Measurements from ENCODE around the gene CGNL1. TPM values are rescaled to one million over a fixed set of nuclear protein-coding genes. Genes with fewer than 3 reads are reported as not detected.

Gene CGNL1
- total RNA-seq, 1 donor: under 0.01 TPM

DNA sequence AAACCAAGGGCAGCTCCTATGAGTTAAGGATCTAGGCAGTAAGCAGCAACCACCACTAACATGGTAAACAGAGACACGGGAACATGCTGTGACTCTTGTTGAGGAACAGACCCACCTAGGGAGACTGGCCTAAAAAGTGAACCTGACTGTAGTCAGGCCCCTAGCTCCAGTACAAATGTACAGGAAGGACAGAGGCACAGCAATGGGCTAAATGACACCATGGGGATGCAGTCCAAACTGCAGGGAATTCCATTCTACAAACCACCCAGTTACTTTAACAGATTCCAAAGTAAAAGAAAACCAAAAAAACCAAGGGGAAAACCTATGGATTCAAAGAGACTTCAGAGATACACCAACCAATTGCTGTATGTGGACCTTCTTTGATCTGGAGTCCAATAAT is 28.2 kb upstream of the CGNL1 start:
- DNase-seq (ENCODE audit: low read depth in 2 of 3, low spot score in 2 of 3): no peak

DNA sequence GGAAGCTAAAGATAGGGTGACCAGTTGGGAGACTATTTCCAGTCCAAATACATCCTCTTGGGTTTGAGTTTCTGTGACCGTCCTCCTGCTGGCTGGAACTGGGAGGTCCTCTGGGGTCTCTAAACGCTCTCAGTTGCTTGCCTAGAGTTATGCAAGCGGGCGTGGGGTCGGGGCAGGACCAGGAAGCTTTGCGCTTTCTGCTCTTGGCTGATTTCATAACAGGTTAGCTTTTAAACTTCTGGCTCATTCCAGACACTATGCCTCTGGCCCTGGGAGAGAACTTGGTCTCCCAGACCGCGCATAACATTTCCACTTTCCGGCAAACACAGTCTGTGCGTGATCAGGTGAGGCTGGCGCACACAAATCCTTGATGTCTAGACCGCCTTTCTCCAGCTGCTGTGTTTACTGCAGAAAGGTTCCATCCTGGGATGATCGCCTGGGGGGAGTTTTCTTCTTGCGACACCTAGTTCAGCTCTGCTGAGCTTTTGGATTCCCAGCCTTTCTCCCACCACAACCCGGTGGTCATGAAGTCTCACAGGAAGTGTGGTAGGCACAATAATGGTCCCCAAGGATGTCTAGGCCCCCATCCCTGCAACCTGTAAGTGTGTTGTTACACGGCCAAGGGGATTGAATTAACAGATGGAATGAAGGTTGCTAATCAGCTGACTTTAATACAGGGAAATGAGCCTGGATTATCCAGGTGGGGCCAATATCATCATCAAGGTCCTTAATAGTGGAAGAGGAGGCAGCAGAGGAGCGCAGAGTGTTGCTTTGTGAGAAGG is 23.6 kb upstream of the CGNL1 start:
- no peak for DNase-seq (ENCODE audit: low read depth in 2 of 3, low spot score in 2 of 3)

DNA sequence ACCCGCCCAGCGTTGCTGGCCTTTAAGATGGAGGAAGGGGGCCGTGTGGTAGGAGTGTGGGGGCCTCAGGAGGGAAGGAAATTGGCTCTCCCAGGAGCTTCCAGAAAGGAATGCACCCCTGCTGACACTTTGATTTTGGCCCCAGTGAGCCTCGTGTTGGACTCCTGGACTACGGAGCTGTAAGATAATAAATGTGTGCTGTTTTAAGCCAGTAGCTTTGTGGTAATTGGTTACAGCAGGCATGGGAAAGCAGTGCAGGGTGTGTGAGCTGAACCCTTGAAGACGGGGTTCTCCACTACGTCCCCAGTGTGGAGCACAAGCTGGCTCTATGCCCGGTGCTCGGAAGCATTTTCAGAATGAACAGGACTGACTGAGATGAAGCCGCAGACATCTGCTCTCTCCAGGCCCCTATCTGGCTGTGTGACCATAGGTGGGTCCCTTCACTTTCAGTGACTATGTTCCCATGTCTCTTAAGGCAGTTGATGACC is 22.9 kb upstream of the CGNL1 start:
- DNase-seq (ENCODE audit: low read depth in 2 of 3, low spot score in 2 of 3): no peak

DNA sequence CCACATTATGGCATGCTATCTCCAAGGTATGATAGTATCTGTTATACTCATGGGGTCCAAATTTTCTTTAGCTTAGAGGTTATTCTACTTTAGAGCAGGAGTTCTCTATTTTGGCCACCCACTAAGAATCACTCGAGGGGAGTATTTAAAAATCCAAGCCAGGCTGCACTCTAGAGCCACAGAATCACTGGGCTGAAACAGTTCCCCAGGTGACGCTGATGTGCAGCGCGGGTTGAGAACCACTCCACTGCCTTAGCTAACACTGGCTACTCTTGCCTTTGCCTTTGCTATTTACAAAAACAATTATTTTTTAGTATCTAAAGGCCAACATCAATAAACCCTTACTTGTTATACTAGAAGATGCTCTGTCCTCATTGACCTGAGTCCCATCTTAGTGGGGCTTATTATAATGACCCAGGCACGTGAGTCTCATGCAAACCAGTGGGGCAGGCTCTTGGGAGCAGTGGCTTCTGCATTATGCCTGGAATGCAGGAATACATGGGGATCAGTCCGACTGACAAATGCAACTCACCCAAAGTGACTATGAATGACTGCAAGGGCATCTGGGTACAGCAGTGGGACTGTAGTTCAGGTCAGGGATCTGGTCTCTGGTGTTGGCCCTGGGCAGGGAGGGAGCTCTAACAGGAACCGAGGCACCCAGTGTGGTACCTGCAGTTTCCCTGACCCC is 21.7 kb upstream of the CGNL1 start:
- no peak for DNase-seq (ENCODE audit: low read depth in 2 of 3, low spot score in 2 of 3)

DNA sequence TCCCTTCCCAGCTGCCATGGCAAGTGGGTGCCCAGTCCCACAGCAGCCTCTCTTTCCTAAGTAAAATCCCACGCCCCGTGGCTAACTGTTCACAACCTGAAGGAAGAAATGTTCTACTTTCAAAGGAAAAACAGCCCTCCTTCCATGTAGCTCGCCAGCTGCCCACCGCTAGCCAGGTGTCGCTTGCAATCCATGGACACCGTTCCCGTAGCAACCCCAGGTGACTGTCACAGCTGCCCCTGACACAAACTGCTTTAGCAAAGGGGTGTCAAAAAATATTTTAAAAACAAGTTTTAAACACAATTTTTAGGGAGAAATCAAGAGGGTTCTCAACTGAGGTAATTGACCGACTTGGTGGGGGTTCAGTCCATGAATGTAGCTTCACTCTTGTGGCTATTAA is 21.0 kb upstream of the CGNL1 start:
- DNase-seq (ENCODE audit: low read depth in 2 of 3, low spot score in 2 of 3): no peak

DNA sequence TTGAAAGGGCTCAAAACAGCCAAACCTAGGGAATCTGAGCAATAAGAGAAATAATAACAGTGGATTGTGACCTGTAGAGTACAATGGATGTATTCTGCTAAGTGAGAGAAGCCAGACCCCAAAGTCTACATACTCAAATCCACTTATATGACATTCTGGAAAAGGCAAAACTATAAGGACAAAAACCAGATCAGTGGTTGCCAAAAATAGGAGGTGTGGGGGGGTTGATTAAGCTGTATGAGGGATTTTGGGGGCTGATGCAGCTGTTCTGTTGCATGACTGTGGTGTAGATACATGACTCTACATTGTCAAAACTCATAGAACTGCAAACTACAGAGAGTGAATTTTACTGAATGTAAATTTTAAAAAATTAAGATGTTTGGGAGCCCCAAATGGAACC is 20.1 kb upstream of the CGNL1 start:
- no peak for DNase-seq (ENCODE audit: low read depth in 2 of 3, low spot score in 2 of 3)

DNA sequence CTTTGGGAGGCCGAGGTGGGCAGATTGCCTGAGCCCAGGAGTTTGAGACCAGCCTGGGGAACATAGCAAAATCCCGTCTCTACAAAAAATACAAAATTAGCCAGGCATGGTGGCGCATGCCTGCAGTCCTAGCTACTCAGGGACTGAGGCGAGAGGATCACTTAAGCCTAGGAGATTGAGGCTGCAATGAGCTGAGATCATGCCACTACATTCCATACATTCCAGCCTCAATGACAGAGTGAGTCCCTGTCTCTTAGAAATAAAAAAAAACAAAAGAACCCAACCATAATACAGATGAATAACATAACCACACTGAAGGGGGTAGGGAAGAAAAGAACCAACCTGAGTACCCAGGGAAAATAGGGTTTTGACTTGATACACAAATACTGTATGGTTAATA is 19.7 kb upstream of the CGNL1 start:
- no peak for DNase-seq (ENCODE audit: low read depth in 2 of 3, low spot score in 2 of 3)

DNA sequence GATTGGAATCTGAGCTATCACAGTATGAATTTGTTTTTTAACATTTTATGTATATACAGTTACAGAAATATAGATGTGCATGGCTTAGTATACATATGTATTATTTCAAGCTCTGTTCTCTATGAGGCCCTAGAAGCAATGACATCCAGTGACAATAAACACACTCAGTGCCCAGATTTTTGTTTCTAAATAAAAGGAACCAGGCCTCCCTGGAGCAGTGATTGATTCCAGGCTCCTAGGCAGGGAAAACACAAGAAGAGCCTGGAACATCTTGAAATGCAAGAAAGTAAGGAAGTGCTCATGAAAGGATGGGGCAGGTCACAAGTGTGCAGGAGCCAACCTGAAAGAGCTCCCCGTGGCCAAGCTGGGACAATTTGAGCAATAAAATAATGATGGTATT is 18.5 kb upstream of the CGNL1 start:
- no peak for DNase-seq (ENCODE audit: low read depth in 2 of 3, low spot score in 2 of 3)

DNA sequence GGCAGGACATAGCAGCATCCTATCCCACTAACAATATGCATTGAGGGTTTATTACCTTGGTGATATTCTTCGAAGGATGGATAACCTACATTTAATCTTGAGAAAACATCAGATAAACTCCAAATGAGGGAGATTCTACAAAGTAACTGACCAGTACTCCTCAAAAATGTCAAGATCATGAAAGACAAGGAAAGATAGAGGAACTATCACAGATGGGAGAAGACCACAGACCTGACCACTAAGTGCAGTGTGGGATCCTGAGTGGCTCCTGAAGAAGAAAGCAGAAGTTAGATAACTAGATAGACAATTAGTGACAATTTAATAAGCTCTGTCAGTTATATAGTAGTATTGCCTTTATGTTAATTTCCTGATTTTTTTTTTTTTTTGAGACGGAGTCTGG is 17.7 kb upstream of the CGNL1 start:
- DNase-seq (ENCODE audit: low read depth in 2 of 3, low spot score in 2 of 3): peak in 1 of 3 donors; percentile 13

DNA sequence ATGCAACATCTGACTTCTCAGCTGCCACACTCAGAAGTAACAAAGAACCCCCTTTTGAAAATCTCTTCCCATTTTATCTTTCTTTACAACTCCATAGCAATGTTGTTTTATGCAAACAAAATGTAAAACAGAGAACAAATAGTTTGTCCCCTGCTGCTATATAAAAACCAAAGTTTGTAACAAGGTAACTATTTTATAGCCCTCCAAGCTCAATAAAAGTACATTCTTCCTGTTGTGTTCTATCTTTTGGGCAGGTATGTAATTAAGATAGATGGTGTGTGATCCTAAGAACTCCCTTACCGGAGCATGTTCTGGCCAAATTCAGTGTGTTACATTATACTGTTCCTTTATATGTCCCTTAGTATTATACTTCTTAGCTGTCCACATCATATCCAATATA is 12.6 kb upstream of the CGNL1 start:
- DNase-seq (ENCODE audit: low read depth in 2 of 3, low spot score in 2 of 3): no peak

DNA sequence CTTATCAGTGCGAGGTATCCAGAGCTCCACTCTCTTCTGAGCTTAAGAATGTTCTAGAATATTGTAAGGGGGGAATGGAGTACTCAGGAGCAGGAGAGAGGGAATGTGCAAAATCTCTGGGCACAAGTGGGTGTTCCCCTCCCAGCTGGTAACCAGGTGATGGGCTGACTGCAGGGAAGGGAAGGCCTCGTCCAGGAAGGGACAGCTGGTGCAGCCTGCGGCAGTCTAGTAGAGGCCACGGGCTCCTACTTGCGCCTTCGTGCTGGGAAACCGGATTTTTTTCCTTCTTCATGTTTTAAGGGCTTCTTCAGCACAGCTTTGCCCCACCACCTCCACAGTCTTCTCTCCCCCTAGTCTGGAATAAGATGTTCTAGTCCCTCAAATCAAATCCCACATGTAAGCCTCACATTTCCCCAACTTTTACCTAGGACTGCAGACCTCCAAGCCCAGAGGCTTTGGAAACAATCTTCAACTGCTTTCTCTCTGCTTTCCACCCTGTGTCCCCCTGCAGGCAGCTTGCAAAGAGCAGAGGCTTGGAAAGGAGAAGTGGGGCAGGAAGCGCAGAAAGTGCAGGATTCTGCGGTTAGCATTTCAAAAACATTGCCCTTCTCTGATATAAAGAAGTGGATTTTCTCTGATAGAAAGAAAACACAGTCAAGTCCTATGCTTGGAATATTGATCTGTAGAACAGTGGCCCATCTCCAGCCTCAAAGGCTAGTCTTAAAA is 11.9 kb upstream of the CGNL1 start:
- DNase-seq (ENCODE audit: low read depth in 2 of 3, low spot score in 2 of 3): peak in 2 of 3 donors; percentile 47 to 86

DNA sequence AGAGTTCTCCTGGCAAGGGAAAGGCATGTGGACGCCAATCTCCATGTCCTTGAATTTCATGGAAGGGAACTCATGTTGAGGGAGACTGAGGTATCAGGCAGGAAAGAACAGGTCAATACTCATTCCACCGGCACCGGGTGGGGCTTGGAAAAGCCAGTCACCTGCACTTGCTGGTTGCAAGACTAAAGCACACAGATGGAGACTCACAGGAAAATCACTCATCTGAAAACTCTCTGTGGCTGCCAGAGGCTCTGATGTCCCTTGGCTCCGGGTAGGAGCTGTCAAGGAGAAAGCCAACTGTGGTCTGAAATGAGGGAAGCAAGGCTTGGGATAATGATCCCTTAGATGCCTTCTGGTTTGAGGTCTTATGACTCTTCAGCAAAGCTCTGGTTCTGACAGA is 8.7 kb upstream of the CGNL1 start:
- DNase-seq (ENCODE audit: low read depth in 2 of 3, low spot score in 2 of 3): no peak

DNA sequence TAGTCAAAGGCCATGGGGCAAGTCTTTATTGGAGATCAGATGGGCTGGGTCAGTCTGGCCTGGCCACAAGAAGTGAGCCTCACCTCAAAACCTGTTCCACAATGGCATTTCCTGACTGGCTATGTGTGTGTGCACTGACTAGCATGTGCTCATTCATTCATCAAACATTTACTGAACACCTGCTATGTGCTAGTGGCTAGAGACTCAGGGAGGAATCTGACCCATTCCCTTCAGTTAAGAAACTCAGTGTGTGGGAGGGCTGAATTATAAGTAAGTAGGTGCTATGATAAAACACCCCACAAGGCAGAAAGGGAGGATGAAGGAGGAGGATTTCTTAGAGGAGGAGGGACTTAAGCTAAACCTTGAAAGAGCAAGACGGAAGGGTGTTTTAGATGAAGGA is 5.4 kb upstream of the CGNL1 start:
- DNase-seq (ENCODE audit: low read depth in 2 of 3, low spot score in 2 of 3): no peak

DNA sequence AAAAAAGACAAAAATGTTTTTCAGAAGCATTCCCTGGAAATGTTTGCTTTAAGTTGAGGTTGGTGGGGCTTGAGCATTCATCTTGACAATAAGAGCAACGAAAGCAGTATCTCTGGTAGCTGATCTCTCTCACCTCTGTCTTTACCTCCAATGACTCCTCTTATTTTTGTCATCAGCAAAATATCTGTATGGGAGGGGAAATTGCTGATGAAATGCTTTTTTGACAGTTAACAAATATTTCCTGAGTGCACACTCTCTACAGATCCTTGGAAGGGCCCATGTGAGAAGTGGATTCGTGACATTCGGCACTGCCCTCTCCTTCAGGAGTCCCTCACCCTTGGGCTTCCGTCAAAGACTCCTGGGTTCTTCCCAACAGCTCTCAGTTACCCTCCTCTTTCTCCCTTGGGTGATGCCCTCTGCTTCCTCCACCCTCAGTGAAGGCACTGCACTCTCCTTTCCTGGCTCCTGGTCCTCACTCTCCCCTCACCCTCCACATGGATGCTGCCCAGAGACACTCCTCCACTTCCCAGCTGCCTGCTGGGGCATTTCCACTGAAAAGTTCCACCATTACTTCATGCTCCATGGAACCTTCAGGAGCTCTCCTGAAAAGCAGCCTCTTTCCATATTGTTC is 2.9 kb upstream of the CGNL1 start:
- DNase-seq (ENCODE audit: low read depth in 2 of 3, low spot score in 2 of 3): no peak

DNA sequence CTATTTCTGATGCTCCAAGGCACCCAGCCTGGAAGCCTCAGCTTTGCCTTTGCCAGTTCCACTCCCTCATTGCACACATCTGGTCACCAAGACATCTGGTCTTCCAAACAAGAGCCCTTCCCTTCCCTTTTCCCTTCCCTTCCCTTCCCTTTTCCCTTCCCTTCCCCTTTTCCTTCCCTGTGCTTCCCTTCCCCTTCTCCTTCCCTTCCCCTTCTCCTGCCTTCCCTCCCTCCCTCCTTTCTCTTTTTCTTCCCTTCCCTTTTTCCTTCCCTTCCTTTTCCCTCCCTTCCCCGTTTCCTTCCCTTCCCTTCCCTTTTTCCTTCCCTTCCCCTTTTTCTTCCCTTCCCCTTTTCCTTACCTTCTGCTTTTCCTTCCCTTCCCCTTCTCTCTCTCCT is 2.4 kb upstream of the CGNL1 start:
- DNase-seq (ENCODE audit: low read depth in 2 of 3, low spot score in 2 of 3): no peak

DNA sequence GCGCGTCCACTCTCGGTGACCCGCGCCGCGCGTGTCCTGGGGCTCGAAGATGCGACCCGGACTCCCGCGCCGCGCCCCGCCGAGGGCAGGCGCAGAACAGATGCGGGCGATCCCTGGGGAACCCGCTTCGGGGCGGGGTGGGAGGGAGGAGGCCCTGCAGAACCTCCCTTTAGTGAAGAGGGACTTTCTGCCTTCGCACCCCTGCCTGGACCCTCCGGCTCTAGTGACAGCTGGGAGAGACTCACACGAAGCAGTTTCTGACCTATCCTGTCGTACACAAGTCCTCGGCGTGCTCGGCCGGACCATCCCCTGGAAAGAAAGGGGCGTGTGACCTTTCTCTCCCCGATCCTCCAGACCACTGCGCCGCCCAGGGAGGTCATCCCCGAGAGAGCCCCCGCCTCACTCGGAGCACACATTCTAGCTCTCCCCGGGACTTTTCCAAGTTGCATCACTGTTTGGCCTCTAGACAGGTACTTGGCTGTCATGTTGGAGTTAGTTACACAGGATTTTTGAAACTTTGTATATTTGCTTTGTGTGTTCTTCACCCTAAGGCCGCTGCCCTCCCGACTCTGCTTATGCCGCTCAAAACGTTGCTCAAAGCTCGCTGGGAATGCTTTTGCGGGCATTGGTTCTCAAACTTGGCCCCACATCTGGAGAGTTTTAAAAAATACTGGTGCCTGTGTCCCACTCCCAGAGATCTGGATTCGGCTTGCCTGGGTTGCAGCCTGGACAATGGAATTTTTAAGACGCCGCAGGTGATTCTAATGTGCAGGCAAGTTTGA is 582 bp downstream of the CGNL1 start:
- no peak for DNase-seq (ENCODE audit: low read depth in 2 of 3, low spot score in 2 of 3)

DNA sequence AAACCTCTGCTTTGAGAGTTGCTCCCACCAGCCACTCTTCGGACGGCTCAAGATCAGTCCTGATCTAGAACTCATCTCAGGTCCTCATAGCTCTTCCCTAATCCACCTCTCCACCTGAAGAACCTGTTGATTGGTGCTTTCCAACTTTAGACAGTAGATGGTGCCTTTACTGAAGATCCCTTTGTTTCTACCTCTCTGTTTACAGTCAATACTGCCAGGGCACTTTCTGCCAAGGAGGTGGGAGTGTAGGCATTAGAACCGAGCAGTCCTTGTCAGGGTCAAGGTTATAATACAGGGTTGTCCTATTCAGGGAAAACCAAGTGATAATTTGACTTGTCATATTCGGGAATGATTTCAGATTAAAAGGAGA is 1.2 kb downstream of the CGNL1 start:
- no peak for DNase-seq (ENCODE audit: low read depth in 2 of 3, low spot score in 2 of 3)

DNA sequence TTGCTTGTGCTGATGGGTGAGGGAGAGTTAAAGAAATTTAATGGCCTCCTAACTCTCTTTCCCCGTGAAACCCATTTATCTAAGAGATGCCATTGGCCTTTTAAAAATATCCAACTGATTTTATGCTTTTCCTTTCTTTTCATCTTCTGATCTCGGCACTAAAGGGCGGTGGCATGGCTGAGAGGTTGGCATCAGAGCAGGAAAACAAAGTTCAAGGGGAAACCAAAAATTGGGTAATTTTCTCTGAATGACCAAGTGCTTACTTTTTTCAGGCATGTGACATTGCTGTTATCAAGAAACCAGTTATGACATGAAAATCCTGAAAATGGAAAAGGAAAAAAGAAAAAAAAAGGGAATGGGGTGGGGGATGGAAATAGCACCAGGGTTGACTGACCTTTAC is 3.2 kb downstream of the CGNL1 start:
- DNase-seq (ENCODE audit: low read depth in 2 of 3, low spot score in 2 of 3): no peak

DNA sequence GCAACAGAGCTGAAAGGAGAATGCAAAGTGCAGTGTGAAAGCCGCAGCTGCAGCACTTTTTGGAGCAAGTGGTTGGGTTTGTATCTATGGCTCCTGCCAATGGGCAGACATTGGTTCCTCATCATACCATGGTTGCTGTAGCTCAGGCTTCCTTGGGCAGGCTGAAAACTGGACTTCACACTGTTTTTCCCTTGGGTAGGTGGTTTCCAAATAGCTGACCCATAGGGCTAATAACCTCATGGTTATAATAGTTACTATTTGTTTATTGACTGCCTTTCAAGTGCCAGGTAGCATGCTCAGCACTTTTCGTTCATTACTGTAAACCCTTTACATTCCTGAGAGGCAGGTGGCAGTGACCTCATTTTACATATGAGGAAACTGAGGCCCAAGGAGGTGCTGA is 4.5 kb downstream of the CGNL1 start:
- no peak for DNase-seq (ENCODE audit: low read depth in 2 of 3, low spot score in 2 of 3)

DNA sequence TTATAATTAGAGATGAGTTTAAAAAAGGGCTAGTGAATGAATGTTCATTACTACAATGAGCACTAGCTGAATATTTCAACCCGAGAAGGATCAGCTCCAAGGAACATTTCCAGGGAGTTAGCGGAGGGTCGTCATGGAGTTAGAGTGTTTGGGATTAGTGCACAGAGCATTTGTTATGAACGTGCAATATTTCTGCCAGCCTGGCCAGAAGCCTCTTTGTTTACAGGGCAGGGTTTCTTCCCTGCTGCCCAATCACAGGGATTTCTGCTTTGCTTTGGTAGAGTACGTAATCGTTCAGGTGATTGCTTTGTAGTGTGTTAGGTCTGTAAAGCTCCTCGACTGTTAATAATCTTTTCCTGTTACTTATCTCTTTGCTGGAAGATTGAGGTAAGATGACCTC is 5.9 kb downstream of the CGNL1 start:
- no peak for DNase-seq (ENCODE audit: low read depth in 2 of 3, low spot score in 2 of 3)

DNA sequence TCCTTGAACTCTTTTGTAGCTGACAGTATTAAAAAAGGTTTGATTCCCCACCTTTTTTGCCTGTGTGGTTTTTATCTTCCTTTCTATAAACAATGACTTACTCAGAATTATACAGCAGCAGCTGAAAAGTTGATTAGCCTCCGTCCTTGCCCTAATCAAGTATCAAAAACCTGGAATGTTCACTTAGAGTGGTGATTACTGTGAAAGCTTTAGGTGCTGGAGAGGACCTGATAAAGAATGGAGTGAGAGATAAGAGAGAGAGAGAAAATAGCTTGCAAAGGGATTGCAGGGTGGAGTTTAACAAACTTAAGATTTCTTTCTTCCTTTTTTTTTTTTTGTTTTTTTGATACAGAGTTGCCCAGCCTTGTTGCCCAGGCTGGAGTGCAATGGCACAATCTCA is 6.7 kb downstream of the CGNL1 start:
- DNase-seq (ENCODE audit: low read depth in 2 of 3, low spot score in 2 of 3): no peak
